HUES48 (cell line): ENCODE measurements around the gene CXCR6.

Source experiments
- H3K27ac ChIP-seq: one replicate; pipeline ENCODE4 v1.7.0; 2013; ENCODE audit warnings: low read depth, low read length, inconsistent platforms
- H3K27me3 ChIP-seq: 2 replicates; pipeline ENCODE4 v1.6.1; 2013; ENCODE audit warnings: mild to moderate bottlenecking, low read length; ENCODE audit not compliant: control insufficient read depth, insufficient read depth
- H3K36me3 ChIP-seq: 2 replicates; pipeline ENCODE4 v1.6.1; 2013; ENCODE audit warnings: low read length; ENCODE audit not compliant: control insufficient read depth, insufficient read depth
- H3K4me1 ChIP-seq: 2 replicates; pipeline ENCODE4 v1.6.1; 2013; ENCODE audit warnings: mild to moderate bottlenecking, low read length; ENCODE audit not compliant: control insufficient read depth, insufficient read depth
- H3K4me3 ChIP-seq: 2 replicates; pipeline ENCODE4 v1.5.1; 2013; ENCODE audit warnings: mild to moderate bottlenecking, low read depth, low read length
- H3K9ac ChIP-seq: 2 replicates; pipeline ENCODE4 v1.6.1; 2013; ENCODE audit warnings: mild to moderate bottlenecking, low read depth, low read length, moderate library complexity
- H3K9me3 ChIP-seq: 2 replicates; pipeline ENCODE4 v1.6.1; 2013; ENCODE audit warnings: low read length; ENCODE audit not compliant: control insufficient read depth, insufficient read depth

The CXCR6 gene

DNA sequence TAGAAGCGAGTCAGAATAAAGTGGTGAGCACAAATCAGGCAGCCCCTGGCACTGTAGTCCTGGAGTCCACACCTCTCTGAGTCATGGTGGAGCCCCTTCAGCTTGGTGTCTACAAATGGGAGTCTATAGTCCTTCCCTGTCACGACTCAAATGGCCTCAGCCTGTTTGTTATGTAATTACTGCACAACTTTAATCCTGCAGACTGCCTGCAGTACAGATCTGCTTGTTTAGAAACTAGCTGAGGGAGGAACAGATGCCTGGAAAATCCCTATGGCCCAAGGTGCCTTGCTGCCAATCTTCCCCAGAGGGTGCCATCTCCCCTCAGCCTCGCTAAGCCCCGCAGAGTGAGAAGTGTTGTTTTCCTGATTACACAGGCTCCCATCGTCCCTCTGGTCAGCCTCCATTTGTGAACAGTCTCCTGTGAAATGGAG is 3.9 kb upstream of the CXCR6 start:
- H3K4me3 ChIP-seq, result no peak overlapping the region
- H3K27me3 ChIP-seq, result no peaks in the 10 kb centered on the region
- H3K9ac ChIP-seq, result no peak overlapping the region
- H3K9me3 ChIP-seq, result no peaks in the 10 kb centered on the region
- H3K4me1 ChIP-seq, result peaks cover 3% of the 10 kb centered on the region; the same call in 1 of the 2 replicates
- H3K27ac ChIP-seq, result no peak overlapping the region
- peaks cover 33% of the 10 kb centered on the region for H3K36me3 ChIP-seq

DNA sequence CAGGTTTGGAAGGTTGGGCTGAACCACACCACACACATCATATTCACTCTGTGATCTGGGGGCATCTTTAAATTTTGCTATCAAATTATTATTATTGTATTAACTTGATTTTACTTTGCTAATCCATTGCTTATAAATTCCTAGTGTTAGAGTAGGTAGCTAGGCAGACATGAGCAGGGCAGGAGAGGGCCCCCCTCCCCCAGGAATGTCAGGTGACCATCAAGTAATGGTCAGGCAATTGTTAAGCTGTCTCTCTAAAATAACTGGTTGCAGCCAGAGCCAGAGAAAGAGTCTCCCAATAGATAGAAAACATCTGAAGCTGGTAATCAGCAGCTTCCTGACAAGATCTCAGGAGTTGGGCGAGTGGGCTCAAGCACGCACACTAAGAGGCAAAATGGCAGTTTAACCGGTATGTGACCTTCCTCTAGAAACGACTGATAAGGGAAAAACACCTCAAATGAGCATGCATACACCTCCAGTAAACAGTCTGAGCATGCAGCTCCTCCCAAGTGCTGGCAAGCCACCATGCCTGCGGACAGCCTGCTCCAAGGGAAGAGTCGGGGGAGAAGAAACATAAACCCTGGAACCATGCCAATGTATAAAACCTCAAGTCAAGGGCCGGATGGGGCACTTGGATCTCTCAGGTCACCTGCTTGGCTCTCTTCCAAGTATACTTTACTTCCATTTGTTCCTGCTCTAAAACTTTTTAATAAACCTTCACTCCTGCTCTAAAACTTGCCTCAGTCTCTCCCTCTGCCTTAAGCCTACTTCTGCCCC is 3.1 kb upstream of the CXCR6 start:
- Histone ChIP-seq H3K27ac (no peak overlapping the region), H3K27me3 (no peaks in the 10 kb centered on the region), H3K4me3 (no peak overlapping the region), H3K36me3 (peaks cover 29% of the 10 kb centered on the region), H3K9ac (no peak overlapping the region), H3K4me1 (peaks cover 3% of the 10 kb centered on the region; the same call in 1 of the 2 replicates), H3K9me3 (no peaks in the 10 kb centered on the region)

- Histone ChIP-seq H3K27ac (no peak overlapping the region), H3K36me3 (peaks cover 24% of the 10 kb centered on the region), H3K9ac (no peak overlapping the region), H3K9me3 (no peaks in the 10 kb centered on the region), H3K27me3 (no peaks in the 10 kb centered on the region), H3K4me3 (no peak overlapping the region), H3K4me1 (peaks cover 3% of the 10 kb centered on the region; the same call in 1 of the 2 replicates)
These were observed 2.4 kb upstream of the CXCR6 start for GRCh38 chr3:45940781-45941365.

GRCh38 chr3:45942051-45942825 is 1.0 kb upstream of the CXCR6 start:
- H3K27ac ChIP-seq, result no peak overlapping the region
- H3K9me3 ChIP-seq, result no peaks in the 10 kb centered on the region
- H3K4me1 ChIP-seq, result peaks cover 3% of the 10 kb centered on the region; the same call in 1 of the 2 replicates
- no peaks in the 10 kb centered on the region for H3K27me3 ChIP-seq
- no peak overlapping the region for H3K4me3 ChIP-seq
- H3K9ac ChIP-seq, result no peak overlapping the region
- H3K36me3 ChIP-seq, result peaks cover 24% of the 10 kb centered on the region

GRCh38 chr3:45944830-45945620 is 1.8 kb downstream of the CXCR6 start:
- Histone ChIP-seq H3K27me3 (no peaks in the 10 kb centered on the region), H3K4me3 (no peak overlapping the region), H3K27ac (no peak overlapping the region), H3K9ac (no peak overlapping the region), H3K4me1 (no peaks in the 10 kb centered on the region), H3K36me3 (peaks cover 47% of the 10 kb centered on the region), H3K9me3 (no peaks in the 10 kb centered on the region)

DNA sequence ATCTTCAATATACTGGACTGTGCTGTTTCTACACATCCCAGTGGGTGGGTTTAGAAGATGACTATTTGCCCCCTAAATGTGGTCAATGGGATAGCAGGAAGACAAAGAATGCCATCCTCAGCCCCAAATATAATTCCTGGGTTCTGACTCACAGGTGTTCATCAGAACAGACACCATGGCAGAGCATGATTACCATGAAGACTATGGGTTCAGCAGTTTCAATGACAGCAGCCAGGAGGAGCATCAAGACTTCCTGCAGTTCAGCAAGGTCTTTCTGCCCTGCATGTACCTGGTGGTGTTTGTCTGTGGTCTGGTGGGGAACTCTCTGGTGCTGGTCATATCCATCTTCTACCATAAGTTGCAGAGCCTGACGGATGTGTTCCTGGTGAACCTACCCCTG is 3.0 kb downstream of the CXCR6 start:
- Histone ChIP-seq H3K4me3 (no peak overlapping the region), H3K9me3 (no peaks in the 10 kb centered on the region), H3K36me3 (peaks cover 60% of the 10 kb centered on the region), H3K27me3 (no peaks in the 10 kb centered on the region), H3K27ac (no peak overlapping the region), H3K9ac (no peak overlapping the region), H3K4me1 (no peaks in the 10 kb centered on the region)

GRCh38 chr3:45946875-45947274 is 3.6 kb downstream of the CXCR6 start:
- peaks cover 66% of the 10 kb centered on the region for H3K36me3 ChIP-seq
- no peaks in the 10 kb centered on the region for H3K9me3 ChIP-seq
- no peaks in the 10 kb centered on the region for H3K4me1 ChIP-seq
- H3K27ac ChIP-seq, result no peak overlapping the region
- H3K9ac ChIP-seq, result no peak overlapping the region
- no peaks in the 10 kb centered on the region for H3K27me3 ChIP-seq
- H3K4me3 ChIP-seq, result no peak overlapping the region

GRCh38 chr3:45947361-45947760 is 4.1 kb downstream of the CXCR6 start:
- H3K4me3 ChIP-seq, result no peak overlapping the region
- no peak overlapping the region for H3K27ac ChIP-seq
- H3K36me3 ChIP-seq, result peaks cover 71% of the 10 kb centered on the region
- H3K9me3 ChIP-seq, result no peaks in the 10 kb centered on the region
- H3K9ac ChIP-seq, result no peak overlapping the region
- H3K27me3 ChIP-seq, result no peaks in the 10 kb centered on the region
- no peaks in the 10 kb centered on the region for H3K4me1 ChIP-seq

DNA sequence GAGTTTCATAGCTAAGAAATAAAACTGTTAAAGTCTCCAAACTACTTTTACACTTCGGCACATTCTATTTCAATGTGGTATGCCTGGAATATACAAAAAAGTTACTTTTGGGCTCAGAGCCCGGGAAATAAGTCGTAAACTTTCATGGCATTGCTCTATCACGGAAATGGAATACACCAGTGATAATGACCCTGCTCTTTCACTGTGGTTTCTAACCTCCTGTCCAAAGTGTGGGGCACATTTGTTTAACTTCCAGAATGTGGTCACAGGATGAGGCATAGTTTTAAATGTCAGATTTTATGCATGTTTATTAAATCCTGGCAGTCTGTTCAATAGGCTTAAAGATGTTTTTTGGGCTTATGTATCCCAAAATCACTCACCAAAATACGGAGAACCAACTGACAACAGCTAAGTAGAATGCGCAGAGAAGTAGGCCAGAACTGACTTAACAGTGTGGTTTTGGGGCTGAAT is 5.1 kb downstream of the CXCR6 start:
- peaks cover 80% of the 10 kb centered on the region for H3K36me3 ChIP-seq
- no peaks in the 10 kb centered on the region for H3K9me3 ChIP-seq
- no peak overlapping the region for H3K9ac ChIP-seq
- H3K27ac ChIP-seq, result no peak overlapping the region
- no peaks in the 10 kb centered on the region for H3K4me1 ChIP-seq
- H3K4me3 ChIP-seq, result no peak overlapping the region
- no peaks in the 10 kb centered on the region for H3K27me3 ChIP-seq

DNA sequence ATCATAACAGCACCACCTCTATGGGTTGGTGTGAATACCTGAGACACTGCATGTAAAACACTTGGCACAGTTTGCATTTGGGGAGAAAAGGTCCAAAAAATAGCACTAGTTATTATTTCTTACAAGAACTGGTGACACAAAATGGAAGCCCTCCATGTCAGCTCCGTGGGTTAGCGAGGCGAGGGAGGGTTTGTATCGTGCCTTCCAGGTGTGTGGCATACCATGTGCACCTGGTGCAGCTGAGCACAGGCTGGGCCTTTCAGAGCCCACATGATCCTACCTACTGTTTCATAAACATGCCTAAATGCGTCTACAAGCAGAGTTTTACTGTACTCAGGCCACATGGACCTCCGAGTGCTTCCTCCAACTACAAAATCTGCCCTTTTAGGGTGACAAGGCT is 5.6 kb downstream of the CXCR6 start:
- Histone ChIP-seq H3K9ac (no peak overlapping the region), H3K4me3 (no peak overlapping the region), H3K9me3 (no peaks in the 10 kb centered on the region), H3K36me3 (peaks cover 86% of the 10 kb centered on the region), H3K4me1 (no peaks in the 10 kb centered on the region), H3K27ac (no peak overlapping the region), H3K27me3 (no peaks in the 10 kb centered on the region)
